ENCODE measurements around the gene SSU72.

DNA sequence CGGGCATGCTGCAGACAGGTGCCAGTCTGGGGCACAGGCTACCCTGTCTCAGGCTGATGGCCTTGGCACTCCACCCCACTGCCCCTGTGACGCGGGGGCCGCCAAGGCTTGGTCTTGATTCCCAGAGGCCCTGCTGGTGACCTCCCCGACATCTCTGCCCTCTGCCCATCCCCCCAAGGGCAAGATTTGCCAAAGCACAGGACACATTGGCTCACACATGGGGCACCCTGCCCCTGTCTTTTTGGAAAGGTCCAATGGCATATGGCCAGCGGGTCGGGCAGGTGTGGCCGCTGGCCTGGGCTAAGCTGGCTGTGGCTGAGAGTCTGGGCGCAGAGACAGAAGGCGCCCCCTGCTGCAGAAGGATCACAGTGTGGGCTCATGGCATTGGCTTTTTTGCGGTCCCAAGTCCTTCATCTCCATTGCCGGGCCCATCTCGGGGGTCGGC, 45.3 kb upstream of the SSU72 start:
- TF ChIP-seq, protein P1, sequence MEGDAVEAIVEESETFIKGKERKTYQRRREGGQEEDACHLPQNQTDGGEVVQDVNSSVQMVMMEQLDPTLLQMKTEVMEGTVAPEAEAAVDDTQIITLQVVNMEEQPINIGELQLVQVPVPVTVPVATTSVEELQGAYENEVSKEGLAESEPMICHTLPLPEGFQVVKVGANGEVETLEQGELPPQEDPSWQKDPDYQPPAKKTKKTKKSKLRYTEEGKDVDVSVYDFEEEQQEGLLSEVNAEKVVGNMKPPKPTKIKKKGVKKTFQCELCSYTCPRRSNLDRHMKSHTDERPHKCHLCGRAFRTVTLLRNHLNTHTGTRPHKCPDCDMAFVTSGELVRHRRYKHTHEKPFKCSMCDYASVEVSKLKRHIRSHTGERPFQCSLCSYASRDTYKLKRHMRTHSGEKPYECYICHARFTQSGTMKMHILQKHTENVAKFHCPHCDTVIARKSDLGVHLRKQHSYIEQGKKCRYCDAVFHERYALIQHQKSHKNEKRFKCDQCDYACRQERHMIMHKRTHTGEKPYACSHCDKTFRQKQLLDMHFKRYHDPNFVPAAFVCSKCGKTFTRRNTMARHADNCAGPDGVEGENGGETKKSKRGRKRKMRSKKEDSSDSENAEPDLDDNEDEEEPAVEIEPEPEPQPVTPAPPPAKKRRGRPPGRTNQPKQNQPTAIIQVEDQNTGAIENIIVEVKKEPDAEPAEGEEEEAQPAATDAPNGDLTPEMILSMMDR (IDR thresholded peaks at IDR 0.05) = no peak
- TF ChIP-seq POLR2A (IDR thresholded peaks at IDR 0.05) (no peak), EP300 (IDR thresholded peaks at IDR 0.05) (no peak)

Measured in stomach (tissue), 4 donors.